Fibroblast of mammary gland (primary cell): Measurements from ENCODE around the gene CACNB4.
"Not testable (repeated sequence)": the region's sequence is repeated elsewhere in the genome, so short reads cannot be mapped to it uniquely, and the experiment has no call there.

Experiments used
- DNase-seq: peaks from one replicate; pipeline ENCODE4 v3.0.0-alpha.2; 2010; ENCODE audit warnings: low read depth
- H3K4me3 ChIP-seq: 2 replicates; pipeline ENCODE4 v1.5.1; 2011; ENCODE audit warnings: low read depth, mild to moderate bottlenecking, low read length, moderate library complexity; ENCODE audit not compliant: control insufficient read depth
- CTCF ChIP-seq: conservative IDR thresholded peaks from 2 replicates; pipeline ENCODE4 v1.5.1; 2011; ENCODE audit warnings: low read depth, low read length, inconsistent platforms; ENCODE audit not compliant: control insufficient read depth, insufficient read depth

The CACNB4 gene

GRCh38 chr2:151799886-151800292 is 299.0 kb downstream of the CACNB4 start:
- H3K4me3 ChIP-seq, result no peak overlapping the region
- TF ChIP-seq CTCF, result no peak
- no peak for DNase-seq

DNA sequence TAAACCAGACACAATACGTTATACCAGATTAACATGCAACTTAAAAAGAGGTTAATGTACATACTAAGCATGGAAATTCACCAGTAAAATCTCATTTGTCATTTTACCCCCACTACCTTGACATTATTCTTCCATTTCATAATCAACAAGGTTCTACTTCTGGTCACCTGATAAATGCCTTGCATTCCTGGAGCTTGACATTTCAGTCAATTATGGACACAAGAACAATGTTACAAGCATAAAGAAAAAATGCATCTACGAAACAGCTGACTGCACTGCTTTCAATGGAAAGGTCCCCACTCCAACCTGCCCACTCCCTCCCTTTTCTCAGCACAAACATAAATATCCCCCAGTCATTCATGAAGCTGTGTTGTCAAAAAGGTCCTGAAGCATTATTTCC is 302.1 kb downstream of the CACNB4 start:
- DNase-seq, result no peak
- TF ChIP-seq CTCF, result no peak
- H3K4me3 ChIP-seq, result no peak overlapping the region

GRCh38 chr2:151795646-151796240 is 303.1 kb downstream of the CACNB4 start:
- TF ChIP-seq CTCF, result no peak
- no peak overlapping the region for H3K4me3 ChIP-seq
- no peak for DNase-seq

- H3K4me3 ChIP-seq, result not testable (repeated sequence)
- DNase-seq, result peak; percentile 10
Observed at GRCh38 chr2:151794422-151794821, 304.4 kb downstream of the CACNB4 start.

DNA sequence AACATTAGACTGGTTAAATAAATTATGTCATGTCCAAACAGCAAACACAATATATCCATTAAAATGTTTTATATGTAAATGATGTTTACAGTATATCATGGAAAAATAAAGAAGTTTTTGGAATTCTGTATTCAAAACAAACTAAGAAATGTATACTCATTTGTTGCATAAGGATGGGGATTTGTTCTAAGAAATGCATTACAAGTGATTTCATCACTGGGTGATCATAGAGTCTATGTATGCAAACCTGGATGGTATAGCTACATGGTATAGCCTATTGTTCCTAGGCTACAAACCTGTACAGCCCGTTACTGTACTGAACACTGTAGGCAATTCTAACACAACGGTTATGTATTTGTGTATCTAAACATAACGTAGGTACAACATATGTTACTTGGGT is 305.7 kb downstream of the CACNB4 start:
- no peak overlapping the region for H3K4me3 ChIP-seq
- no peak for DNase-seq
- TF ChIP-seq CTCF, result no peak

GRCh38 chr2:151792589-151792988 is 306.3 kb downstream of the CACNB4 start:
- TF ChIP-seq CTCF, result no peak
- no peak for DNase-seq
- H3K4me3 ChIP-seq, result no peak overlapping the region

DNA sequence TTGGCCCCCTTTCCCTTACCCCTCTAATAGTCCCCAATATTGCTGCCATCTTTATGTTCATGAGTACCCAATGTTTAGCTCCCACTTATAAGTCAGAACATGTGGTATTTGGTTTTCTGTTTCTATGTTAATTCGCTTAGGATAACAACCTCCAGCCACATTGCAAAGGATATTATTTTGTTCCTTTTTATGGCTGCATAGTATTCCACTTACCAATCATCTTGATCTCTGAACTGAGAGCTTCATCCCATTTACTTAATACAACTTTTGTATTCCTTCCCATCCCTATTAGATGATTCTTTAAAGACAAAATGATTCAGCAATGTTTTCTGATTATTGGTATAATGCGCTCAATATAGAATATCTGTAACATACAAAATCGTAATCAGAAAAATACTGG is 307.3 kb downstream of the CACNB4 start:
- no peak overlapping the region for H3K4me3 ChIP-seq
- TF ChIP-seq CTCF, result no peak
- no peak for DNase-seq
